ENCODE results near the gene CCL11.

The CCL11 gene

GRCh38 chr17:34242587-34243363 is 42.8 kb upstream of the CCL11 start:
- Histone ChIP-seq H4K20me1 (ENCODE audit: insufficient read depth) (no peaks in the 10 kb centered on the region), H3K4me1 (ENCODE audit: low read depth, poor library complexity, severe bottlenecking) (peaks cover 5% of the 10 kb centered on the region), H3K27me3 (ENCODE audit: insufficient read depth, low read depth) (no peaks in the 10 kb centered on the region), H2AFZ (ENCODE audit: low read depth) (no peak overlapping the region), H3K4me2 (no peak overlapping the region), H3K79me2 (ENCODE audit: insufficient read depth, low read depth) (no peaks in the 10 kb centered on the region), H3K9ac (no peak overlapping the region), H3K36me3 (ENCODE audit: insufficient read depth) (no peaks in the 10 kb centered on the region), H3K27ac (no peak overlapping the region), H3K4me3 (IDR thresholded peaks at IDR 0.05; ENCODE audit: insufficient read depth, low read depth, low read length) (no peak overlapping the region)
- no peak for TF ChIP-seq CTCF (conservative IDR thresholded peaks at IDR 0.05; ENCODE audit: low read depth, low read length)

DNA sequence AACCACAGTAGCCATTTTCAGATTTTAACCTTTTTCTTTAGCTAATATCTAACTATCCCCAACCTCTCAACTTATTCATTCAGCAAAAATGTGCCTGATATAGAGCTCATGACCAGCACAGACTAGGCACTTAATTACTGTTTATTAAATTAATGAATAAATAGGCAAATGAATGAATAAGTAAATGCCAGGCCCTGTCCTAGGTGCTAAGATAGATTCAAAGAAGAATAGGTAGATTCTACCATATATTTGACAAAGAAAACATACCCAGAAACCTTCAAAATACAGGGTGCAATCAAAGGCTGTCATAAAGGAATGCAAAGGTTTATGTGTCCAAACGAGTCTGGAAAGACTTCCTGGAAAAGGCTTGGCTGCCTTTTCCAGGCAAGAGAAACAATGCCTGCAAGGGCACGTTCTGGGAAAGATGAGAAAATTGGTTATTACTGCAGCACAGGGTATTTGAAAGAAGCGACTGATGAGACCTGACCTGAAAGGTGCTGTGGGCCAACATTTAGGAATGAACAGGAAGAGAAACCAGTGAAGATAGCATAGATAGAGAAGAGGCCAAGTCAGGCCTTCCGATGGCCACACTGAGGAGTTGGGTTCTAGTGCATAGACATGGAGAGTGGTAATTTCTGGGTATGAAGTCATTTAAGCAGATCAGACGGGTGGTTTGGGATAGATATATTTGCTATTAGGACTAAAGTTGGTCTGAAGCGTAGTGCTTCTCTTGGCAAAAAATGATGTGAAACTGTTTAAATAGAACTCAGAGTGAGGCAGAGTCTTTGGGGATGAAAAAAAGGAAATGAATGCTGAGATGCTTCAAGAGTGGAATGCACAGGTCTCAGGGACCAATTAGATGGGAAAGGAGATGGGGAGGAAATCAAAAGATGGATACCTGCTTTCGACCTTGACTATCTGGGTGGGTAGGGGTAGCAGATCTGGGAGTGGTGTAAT is 41.9 kb upstream of the CCL11 start:
- H3K36me3 ChIP-seq (ENCODE audit: insufficient read depth): no peaks in the 10 kb centered on the region
- no peaks in the 10 kb centered on the region for H4K20me1 ChIP-seq (ENCODE audit: insufficient read depth)
- TF ChIP-seq CTCF (conservative IDR thresholded peaks at IDR 0.05; ENCODE audit: low read depth, low read length): no peak
- no peak overlapping the region for H3K27ac ChIP-seq
- H3K4me3 ChIP-seq (IDR thresholded peaks at IDR 0.05; ENCODE audit: insufficient read depth, low read depth, low read length): no peak overlapping the region
- peaks cover 5% of the 10 kb centered on the region for H3K4me1 ChIP-seq (ENCODE audit: low read depth, poor library complexity, severe bottlenecking)
- no peaks in the 10 kb centered on the region for H3K27me3 ChIP-seq (ENCODE audit: insufficient read depth, low read depth)
- no peak overlapping the region for H2AFZ ChIP-seq (ENCODE audit: low read depth)
- H3K79me2 ChIP-seq (ENCODE audit: insufficient read depth, low read depth): no peaks in the 10 kb centered on the region
- no peak overlapping the region for H3K9ac ChIP-seq
- no peak overlapping the region for H3K4me2 ChIP-seq

GRCh38 chr17:34245351-34245905 is 40.1 kb upstream of the CCL11 start:
- no peaks in the 10 kb centered on the region for H3K36me3 ChIP-seq (ENCODE audit: insufficient read depth)
- H3K79me2 ChIP-seq (ENCODE audit: insufficient read depth, low read depth): no peaks in the 10 kb centered on the region
- no peak overlapping the region for H3K9ac ChIP-seq
- no peak overlapping the region for H3K27ac ChIP-seq
- H3K4me2 ChIP-seq: no peak overlapping the region
- H3K4me1 ChIP-seq (ENCODE audit: low read depth, poor library complexity, severe bottlenecking): peaks cover 18% of the 10 kb centered on the region
- H4K20me1 ChIP-seq (ENCODE audit: insufficient read depth): no peaks in the 10 kb centered on the region
- TF ChIP-seq CTCF (conservative IDR thresholded peaks at IDR 0.05; ENCODE audit: low read depth, low read length): no peak
- H2AFZ ChIP-seq (ENCODE audit: low read depth): no peak overlapping the region
- H3K27me3 ChIP-seq (ENCODE audit: insufficient read depth, low read depth): no peaks in the 10 kb centered on the region
- H3K4me3 ChIP-seq (IDR thresholded peaks at IDR 0.05; ENCODE audit: insufficient read depth, low read depth, low read length): no peak overlapping the region

DNA sequence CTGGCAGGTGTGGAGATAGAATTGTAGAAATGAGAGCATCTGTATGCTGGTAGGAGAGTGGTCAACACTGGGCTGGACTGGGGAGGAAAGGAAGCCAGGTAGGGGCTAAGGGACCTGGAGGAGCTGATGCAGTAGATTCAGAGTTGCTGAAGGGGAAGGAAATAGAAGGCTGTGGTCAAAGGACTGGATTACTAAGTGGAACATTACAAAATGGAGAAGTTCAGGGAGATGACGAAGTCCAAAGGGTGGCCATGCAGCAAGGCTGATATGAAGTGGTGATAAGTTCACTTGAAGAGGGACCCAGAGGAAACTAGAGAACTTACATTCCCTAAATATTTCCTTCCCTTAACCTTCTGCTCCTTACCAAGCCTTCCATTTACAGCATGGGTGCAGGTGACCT is 39.1 kb upstream of the CCL11 start:
- no peak for TF ChIP-seq CTCF (conservative IDR thresholded peaks at IDR 0.05; ENCODE audit: low read depth, low read length)

More for the DNA sequence above, 39.1 kb upstream of the CCL11 start:
- Histone ChIP-seq H2AFZ (ENCODE audit: low read depth) (no peak overlapping the region), H3K27ac (no peak overlapping the region), H4K20me1 (ENCODE audit: insufficient read depth) (no peaks in the 10 kb centered on the region), H3K79me2 (ENCODE audit: insufficient read depth, low read depth) (no peaks in the 10 kb centered on the region), H3K36me3 (ENCODE audit: insufficient read depth) (no peaks in the 10 kb centered on the region), H3K4me3 (IDR thresholded peaks at IDR 0.05; ENCODE audit: insufficient read depth, low read depth, low read length) (no peak overlapping the region), H3K9ac (no peak overlapping the region), H3K4me1 (ENCODE audit: low read depth, poor library complexity, severe bottlenecking) (peaks cover 18% of the 10 kb centered on the region), H3K4me2 (no peak overlapping the region), H3K27me3 (ENCODE audit: insufficient read depth, low read depth) (no peaks in the 10 kb centered on the region)

Measured in KMS-11 (cell line).